NCI-H526 treated with DMSO at 0.1 percent for 48 hours (cell line): ENCODE data around the gene CSNK2A1.
"Not testable (repeated sequence)": the region's sequence is repeated elsewhere in the genome, so short reads cannot be mapped to it uniquely, and the experiment has no call there.

Experiments used
- DNase-seq: peaks from one replicate; lab custom pipeline; 2025; lab: John Stamatoyannopoulos, UW

The CSNK2A1 gene

DNA sequence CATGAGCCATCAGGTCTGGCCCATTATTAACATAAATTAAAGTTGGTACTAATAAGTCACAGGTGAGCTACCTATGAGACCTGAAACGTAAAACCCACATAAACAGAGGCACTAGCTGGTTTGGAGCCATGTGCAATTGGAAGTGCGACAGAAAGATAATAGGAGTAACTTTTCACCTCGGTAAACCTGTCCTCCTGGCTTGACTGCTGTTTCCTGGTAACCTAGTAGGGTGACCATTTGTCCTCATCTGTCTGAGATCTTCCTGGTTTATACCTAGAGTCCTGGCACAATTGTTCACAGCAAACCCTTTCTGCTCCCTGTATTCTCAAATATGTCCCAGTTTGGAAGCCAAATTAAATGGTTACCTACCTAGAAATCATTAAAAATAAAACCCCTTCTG lies 88.6 kb downstream of the CSNK2A1 start:
- DNase-seq, result no peak

DNA sequence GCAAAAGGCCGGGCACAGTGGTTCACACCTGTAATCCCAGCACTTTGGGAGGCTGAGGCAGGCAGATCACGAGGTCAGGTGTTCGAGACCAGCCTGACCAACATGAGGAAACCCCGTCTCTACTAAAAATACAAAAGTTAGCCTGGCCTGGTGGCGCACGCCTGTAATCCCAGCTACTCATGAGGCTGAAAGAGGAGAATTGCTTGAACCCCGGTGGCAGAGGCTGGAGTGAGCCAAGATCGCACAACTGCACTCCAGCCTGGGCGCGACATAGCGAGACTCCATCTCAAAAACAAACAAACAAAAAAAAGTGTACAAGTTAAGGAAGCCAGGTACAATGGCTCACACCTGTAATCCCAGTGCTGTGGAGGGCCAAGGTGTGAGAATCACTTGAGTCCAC lies 91.6 kb downstream of the CSNK2A1 start:
- not testable (repeated sequence) for DNase-seq

DNA sequence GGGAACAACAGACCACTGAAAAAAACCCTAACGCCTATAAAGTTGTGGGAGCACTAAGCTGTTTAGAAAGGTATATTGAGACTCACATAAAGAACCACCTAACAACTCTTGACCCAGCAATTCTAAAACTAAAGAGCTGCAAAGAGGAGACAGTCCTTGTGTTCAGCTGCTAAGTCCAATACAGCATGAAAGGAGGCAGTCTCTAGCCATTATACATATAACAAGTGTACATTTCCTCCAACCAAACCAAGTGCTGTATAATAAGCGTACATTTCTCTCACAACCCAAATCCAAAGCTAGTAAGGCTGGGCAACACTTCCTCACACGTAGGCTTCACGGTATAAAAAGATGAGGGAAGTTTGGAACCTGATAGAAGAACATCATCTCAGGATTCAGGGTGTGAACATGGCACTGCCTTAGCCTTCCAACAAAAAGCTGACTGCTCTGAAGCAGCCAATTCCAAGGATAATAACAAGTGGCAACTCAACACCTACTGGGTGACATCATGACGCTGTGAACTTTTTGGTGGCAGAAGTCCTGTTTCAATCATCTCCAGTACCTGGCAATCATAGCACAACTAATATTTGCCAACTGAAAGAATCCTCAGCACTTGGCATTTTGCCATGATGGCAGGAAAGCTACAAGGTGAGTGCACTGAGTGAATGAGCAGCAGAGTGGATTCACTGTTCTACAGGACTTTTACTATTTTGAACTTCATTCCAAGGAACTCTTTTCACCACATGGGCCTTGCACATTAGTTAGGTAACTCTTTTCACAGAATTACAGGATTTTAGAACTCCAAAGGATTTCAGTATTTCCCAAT lies 97.9 kb downstream of the CSNK2A1 start:
- DNase-seq, result no peak

- no peak for DNase-seq
Observed at GRCh38 chr20:444862-445426, 98.6 kb downstream of the CSNK2A1 start.

GRCh38 chr20:444117-444516 lies 99.5 kb downstream of the CSNK2A1 start:
- DNase-seq, result no peak

DNA sequence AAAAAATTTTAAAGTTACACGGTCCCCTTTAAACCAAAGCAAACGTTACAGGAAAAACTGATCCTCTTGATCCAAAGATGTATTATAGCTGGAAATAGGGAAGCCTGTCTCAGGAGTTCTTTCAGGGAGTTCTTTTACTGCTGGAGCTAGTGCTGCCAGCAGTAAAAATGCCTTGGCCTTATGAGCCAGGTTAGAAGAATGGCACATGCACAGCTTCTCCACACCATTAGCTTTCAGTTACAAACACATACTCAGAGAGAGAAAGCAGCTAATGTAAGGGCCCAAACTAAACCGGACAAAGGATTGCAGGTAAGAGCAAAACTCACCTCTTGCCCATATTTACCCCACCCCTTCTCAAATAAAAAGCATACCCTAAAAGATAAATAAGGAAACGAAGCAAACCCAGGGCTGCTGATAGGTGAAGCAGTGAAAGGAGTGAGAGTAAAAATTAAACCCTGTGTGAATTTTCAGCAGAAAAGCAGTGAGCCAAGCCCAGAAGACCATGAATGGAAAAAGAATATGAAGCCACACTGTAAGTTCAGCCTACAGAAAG lies 100.3 kb downstream of the CSNK2A1 start:
- no peak for DNase-seq

- DNase-seq, result no peak
Observed at GRCh38 chr20:440636-441035, 103.0 kb downstream of the CSNK2A1 start.

GRCh38 chr20:440148-440547 lies 103.4 kb downstream of the CSNK2A1 start:
- no peak for DNase-seq

GRCh38 chr20:438571-439469 lies 104.8 kb downstream of the CSNK2A1 start:
- DNase-seq, result no peak

DNA sequence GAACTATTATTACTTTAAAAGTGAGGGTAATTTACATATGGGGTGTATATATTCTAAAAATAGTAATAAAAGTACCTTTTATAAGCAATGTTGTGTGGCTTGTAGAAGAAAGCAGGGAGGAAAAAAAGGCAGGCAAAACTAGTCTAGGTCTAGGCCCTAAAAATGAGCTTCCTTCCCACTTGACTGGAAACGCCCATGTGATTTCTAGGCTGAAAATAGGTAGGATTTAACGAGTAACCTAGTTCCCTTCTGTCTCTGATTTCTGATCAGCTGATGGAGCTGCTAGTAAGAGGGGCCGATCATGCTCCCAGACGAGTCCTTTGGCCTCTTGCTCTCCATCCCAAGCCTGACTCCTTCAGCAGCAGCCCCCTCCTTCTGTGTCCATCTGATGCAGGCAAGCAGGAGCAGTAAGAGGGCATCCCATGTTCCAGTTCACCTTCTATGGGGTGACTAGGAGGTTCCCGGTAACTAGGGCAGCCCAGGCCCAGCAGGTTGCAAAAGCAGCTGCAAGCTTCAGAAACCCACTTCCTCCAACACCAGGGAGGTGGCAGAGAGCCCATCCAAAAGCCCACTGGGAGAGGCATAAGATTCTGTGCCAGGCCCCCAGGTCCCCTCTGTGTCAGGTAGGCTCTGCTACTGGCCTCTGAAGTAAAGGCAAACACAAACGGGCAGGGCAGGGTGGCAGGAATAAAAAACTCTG lies 105.7 kb downstream of the CSNK2A1 start:
- DNase-seq, result no peak

- no peak for DNase-seq
Observed at GRCh38 chr20:436476-436875, 107.1 kb downstream of the CSNK2A1 start.

DNA sequence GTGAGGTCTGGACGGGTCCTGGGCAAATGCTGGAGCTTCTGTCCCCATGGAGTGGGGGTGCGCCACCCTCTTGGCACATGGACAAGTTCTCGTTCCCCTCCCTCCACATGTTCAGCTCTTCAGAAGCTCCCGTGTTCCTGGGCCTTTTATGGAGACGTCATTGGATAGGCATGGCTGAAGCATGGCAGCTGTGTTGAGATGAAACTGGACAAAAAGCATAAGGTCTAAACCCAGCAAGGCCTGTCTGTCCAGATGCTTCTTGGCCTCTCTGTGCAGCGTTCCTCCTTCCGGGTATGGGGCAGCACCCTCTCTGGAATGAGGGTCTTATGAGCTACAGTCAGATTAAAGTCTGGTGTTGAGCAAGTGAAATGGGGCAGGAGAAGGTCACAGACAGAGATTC lies 108.0 kb downstream of the CSNK2A1 start:
- no peak for DNase-seq

DNA sequence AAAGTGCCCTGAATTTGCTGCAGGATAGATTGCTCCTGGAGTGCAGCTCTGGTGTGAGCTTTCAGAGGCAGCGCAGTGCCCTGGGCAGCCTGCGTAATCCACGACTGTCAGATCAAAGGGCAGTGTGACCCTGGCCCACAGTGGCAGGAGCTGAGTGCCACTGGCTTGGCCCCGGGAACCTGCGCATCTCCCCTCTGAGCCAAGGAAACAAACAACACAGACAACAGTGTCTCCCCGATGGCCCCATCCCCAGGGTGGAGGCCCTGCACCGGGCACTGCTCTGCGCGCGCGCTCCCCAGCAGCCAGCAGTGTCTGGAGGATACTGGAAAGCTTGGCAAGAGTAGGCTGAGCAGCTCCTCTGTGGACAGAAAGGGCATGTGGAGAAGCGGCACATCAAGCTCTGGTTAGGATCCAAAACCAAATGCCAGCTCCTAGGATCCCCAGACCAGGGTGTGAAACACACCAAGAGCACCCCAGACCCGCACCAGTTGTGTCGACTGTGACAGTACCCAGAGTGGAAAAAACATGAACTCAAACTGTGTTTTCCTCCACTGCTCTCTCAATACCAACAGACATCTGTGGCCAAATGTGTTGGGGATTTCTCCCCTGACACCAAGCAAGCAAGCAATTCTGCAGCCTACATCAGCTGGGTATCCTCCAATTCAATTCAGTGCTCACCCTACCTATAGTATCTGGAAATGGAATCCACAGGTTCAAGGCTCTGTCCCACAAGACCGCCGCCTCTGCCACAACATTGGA lies 108.8 kb downstream of the CSNK2A1 start:
- no peak for DNase-seq

GRCh38 chr20:434221-434620 lies 109.4 kb downstream of the CSNK2A1 start:
- peak; percentile 11 for DNase-seq

DNA sequence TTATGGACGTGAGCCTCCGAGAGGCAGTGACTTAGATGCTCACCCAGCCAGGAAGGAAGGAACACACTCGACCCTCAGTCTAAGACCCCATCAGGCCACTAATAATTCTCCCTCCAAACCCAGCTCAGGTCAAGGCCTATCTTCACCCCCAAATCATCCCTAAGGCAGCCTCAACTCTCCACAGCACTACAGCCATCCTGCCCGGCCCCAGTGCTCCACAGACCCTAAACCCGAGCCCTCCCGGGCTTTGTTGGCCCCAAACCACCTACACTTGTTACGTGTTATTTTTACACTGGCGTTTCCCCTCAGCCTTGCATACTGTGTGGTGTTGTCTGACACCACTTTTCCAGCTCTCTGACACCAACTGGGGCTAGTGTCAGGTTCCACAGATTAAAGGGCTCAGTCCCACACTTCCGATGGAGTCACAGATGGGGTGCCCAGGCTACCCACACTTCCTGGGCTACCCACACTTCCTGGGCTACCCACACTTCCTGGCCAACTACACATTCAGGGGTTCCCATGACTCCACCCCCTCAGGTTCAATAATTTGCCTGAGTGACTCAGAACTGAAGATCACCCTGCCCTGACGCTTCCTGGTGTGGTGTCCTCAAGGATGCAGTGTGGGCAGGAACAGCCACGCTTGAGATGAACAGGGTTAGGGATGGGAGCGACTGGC lies 110.2 kb downstream of the CSNK2A1 start:
- DNase-seq, result no peak

- no peak for DNase-seq
Observed at GRCh38 chr20:432677-433299, 110.8 kb downstream of the CSNK2A1 start.

- no peak for DNase-seq
Observed at GRCh38 chr20:432208-432607, 111.4 kb downstream of the CSNK2A1 start.

DNA sequence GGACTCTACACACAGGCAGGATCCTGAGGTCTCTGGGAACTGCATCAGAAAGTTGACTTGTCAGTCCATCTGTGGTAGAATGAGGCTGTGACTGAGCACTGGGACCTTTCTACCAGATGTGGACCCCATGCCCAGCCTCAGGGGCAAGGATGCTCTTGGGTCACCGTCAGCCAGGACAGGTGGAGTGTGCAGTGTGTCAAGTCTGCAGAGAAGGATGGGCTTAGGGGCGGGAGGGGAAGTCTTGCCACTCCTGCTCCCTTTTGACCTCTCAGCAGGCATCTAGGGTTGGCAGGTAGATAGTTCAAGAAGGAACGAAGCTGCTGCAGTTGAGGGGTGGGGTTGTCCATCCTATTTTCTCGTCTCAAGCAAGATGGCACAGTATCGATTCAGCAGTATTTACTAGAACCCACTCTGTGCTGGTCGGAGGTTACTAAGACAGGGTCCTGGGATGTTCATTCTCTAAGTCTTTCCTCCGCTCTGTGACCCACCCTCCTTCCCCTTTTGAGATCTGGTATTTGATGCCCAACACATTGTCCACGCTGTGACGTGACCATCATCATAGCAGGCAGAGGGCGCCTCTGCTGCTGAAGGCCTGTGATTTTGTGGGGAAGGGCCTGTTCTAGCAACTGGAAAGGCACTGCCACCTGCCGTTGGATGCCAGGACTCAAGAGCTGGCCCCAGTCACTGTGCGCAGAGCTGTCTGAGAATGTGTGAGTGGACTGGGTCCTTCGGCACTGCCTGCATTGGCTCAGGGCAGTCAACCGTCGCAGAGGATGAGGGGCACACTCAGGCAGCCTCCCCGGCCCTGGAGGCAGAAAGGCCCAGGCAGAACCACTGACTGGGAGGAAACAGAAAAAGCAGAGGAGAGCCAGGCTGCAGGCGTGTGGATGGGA lies 112.3 kb downstream of the CSNK2A1 start:
- DNase-seq, result peak; percentile 62
